SU-DHL-6 (cell line): ENCODE measurements around the gene ARHGDIA.

Experiments used
- CTCF ChIP-seq: fragments of 200-600 bp; sonication (generic); IDR thresholded peaks from one replicate; pipeline ENCODE4 v1.5.1; 2017; ENCODE audit warnings: antibody characterized with exemption, mild to moderate bottlenecking, low read length, moderate library complexity; ENCODE audit not compliant: insufficient read depth, poor library complexity, severe bottlenecking
- EZH2phosphoT487 ChIP-seq: fragments of 200-600 bp; sonication (generic), shearing (Covaris generic); conservative IDR thresholded peaks from 2 replicates; pipeline ENCODE4 v1.6.1; 2018; ENCODE audit warnings: mild to moderate bottlenecking, antibody characterized with exemption, low read length, moderate library complexity, mixed read lengths

GRCh38 chr17:81910840-81911276, 39.7 kb upstream of the ARHGDIA start:
- TF ChIP-seq CTCF = no peak
- no peak for TF ChIP-seq EZH2phosphoT487
